ENCODE results near the gene SUN3.

DNA sequence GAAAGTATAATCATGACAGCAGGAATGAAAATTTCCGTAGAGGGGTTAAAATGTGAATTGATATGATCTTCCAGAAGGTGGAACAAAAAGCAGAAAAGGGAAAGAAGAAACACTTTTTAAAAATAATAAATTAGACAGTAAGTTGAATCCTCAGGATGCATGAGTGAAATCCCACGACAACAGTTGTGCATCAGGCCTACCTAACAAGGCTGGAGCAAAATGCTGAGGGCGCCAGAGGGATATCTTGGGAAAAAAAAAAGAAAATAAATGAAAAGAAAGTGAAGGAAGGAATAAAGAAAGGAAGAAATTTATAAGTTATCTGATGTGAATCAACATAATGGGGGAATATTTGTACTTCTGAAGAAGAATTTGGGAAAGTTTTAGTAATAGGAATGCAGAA lies 36.5 kb downstream of the SUN3 start:
- TF ChIP-seq, protein P1, sequence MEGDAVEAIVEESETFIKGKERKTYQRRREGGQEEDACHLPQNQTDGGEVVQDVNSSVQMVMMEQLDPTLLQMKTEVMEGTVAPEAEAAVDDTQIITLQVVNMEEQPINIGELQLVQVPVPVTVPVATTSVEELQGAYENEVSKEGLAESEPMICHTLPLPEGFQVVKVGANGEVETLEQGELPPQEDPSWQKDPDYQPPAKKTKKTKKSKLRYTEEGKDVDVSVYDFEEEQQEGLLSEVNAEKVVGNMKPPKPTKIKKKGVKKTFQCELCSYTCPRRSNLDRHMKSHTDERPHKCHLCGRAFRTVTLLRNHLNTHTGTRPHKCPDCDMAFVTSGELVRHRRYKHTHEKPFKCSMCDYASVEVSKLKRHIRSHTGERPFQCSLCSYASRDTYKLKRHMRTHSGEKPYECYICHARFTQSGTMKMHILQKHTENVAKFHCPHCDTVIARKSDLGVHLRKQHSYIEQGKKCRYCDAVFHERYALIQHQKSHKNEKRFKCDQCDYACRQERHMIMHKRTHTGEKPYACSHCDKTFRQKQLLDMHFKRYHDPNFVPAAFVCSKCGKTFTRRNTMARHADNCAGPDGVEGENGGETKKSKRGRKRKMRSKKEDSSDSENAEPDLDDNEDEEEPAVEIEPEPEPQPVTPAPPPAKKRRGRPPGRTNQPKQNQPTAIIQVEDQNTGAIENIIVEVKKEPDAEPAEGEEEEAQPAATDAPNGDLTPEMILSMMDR (IDR thresholded peaks at IDR 0.05) = no peak
- no peak for TF ChIP-seq POLR2A (IDR thresholded peaks at IDR 0.05; ENCODE audit: low read length)
- TF ChIP-seq, protein P2, sequence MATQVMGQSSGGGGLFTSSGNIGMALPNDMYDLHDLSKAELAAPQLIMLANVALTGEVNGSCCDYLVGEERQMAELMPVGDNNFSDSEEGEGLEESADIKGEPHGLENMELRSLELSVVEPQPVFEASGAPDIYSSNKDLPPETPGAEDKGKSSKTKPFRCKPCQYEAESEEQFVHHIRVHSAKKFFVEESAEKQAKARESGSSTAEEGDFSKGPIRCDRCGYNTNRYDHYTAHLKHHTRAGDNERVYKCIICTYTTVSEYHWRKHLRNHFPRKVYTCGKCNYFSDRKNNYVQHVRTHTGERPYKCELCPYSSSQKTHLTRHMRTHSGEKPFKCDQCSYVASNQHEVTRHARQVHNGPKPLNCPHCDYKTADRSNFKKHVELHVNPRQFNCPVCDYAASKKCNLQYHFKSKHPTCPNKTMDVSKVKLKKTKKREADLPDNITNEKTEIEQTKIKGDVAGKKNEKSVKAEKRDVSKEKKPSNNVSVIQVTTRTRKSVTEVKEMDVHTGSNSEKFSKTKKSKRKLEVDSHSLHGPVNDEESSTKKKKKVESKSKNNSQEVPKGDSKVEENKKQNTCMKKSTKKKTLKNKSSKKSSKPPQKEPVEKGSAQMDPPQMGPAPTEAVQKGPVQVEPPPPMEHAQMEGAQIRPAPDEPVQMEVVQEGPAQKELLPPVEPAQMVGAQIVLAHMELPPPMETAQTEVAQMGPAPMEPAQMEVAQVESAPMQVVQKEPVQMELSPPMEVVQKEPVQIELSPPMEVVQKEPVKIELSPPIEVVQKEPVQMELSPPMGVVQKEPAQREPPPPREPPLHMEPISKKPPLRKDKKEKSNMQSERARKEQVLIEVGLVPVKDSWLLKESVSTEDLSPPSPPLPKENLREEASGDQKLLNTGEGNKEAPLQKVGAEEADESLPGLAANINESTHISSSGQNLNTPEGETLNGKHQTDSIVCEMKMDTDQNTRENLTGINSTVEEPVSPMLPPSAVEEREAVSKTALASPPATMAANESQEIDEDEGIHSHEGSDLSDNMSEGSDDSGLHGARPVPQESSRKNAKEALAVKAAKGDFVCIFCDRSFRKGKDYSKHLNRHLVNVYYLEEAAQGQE (IDR thresholded peaks at IDR 0.05) = no peak
- TF ChIP-seq KDM5A (IDR thresholded peaks at IDR 0.05) = no peak
- TF ChIP-seq EP300 (IDR thresholded peaks at IDR 0.05) = no peak
- TF ChIP-seq, protein P3, sequence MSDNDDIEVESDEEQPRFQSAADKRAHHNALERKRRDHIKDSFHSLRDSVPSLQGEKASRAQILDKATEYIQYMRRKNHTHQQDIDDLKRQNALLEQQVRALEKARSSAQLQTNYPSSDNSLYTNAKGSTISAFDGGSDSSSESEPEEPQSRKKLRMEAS (IDR thresholded peaks at IDR 0.05) = no peak
- TF ChIP-seq, protein P4, sequence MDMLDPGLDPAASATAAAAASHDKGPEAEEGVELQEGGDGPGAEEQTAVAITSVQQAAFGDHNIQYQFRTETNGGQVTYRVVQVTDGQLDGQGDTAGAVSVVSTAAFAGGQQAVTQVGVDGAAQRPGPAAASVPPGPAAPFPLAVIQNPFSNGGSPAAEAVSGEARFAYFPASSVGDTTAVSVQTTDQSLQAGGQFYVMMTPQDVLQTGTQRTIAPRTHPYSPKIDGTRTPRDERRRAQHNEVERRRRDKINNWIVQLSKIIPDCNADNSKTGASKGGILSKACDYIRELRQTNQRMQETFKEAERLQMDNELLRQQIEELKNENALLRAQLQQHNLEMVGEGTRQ (IDR thresholded peaks at IDR 0.05) = no peak
- no peak for TF ChIP-seq MAFK (IDR thresholded peaks at IDR 0.05; ENCODE audit: partially characterized antibody)
- no peak for TF ChIP-seq MAZ (IDR thresholded peaks at IDR 0.05; ENCODE audit: borderline replicate concordance, low read depth, low read length)
- no peak for TF ChIP-seq NR3C1 (IDR thresholded peaks at IDR 0.05)

All from A549 (cell line).